ENCODE measurements around the gene SULF2. TPM values are rescaled to one million over a fixed set of nuclear protein-coding genes. Genes with fewer than 3 reads are reported as not detected.

Gene SULF2
- total and polyA plus RNA-seq, 2 of the 4 experiments (the other 2 are of a cell fraction), result 0.54 to 0.77 TPM

GRCh38 chr20:47652301-47652700 lies 133.0 kb downstream of the SULF2 start:
- H3K4me3 ChIP-seq (ENCODE audit: insufficient read depth, low read depth, low read length), result no peak overlapping the region
- no peak overlapping the region for H3K9ac ChIP-seq (ENCODE audit: low read depth, low read length)
- no CpG with 5 or more reads among the region's 3 CpGs for WGBS, 2 experiments (ENCODE audit: extremely low coverage in 2 of 2, insufficient read length in 1 of 2)
- no peak overlapping the region for H3K18ac ChIP-seq (ENCODE audit: low read depth, low read length)
- H4K20me1 ChIP-seq (ENCODE audit: insufficient read depth, low read length), result no peaks in the 10 kb centered on the region
- H4K91ac ChIP-seq (ENCODE audit: insufficient read depth, low read depth, low read length), result no peak overlapping the region
- in situ Hi-C loops (cut with MboI; ENCODE audit: low sequenced_read_pairs), result loop anchor here (25.0 kb wide), 1 partner anchor 1260 kb away; the partner anchor contains the start of gene ARFGEF2
- H3K14ac ChIP-seq (replicated peaks; ENCODE audit: low read depth, low read length), result no peak overlapping the region
- intact Hi-C loops (cut with micrococcal nuclease), result no loop called here
- ATAC-seq (ENCODE audit: low read depth), result no peak
- no peak overlapping the region for H2BK20ac ChIP-seq (ENCODE audit: low read depth, low read length)
- no peak overlapping the region for H2BK120ac ChIP-seq (ENCODE audit: low read depth, low read length)
- no peak overlapping the region for H4K5ac ChIP-seq (ENCODE audit: low read depth, low read length)
- BruUV-seq (replicated peaks), result no TSS peak
- no peak overlapping the region for H2AFZ ChIP-seq (replicated peaks; ENCODE audit: low read length, poor library complexity)
- H3K9me3 ChIP-seq (ENCODE audit: control insufficient read depth, insufficient read depth, low read length), result no peaks in the 10 kb centered on the region
- H3K27ac ChIP-seq (ENCODE audit: insufficient read depth, low read length), result no peak overlapping the region
- dilution Hi-C loops (cut with HindIII; ENCODE audit: low sequenced_read_pairs, unreplicated experiment), result no loop called here
- no peak overlapping the region for H3K4me2 ChIP-seq (ENCODE audit: low read depth, low read length)
- H3K4me1 ChIP-seq (ENCODE audit: control insufficient read depth, insufficient read depth, low read length), result no peaks in the 10 kb centered on the region
- no peak overlapping the region for H3K4ac ChIP-seq (ENCODE audit: low read depth, low read length)
- H3K36me3 ChIP-seq (ENCODE audit: control insufficient read depth, insufficient read depth, low read length), result peaks cover 32% of the 10 kb centered on the region
- H3K9me1 ChIP-seq (ENCODE audit: insufficient read depth, low read length), result no peaks in the 10 kb centered on the region
- no peaks in the 10 kb centered on the region for H3K27me3 ChIP-seq (ENCODE audit: control insufficient read depth, insufficient read depth, low read length)
- no peaks in the 10 kb centered on the region; a peak in 1 of 4 replicates for H3K79me1 ChIP-seq (ENCODE audit: low read depth in 1 of 2, low read length in 2 of 2)
- ChIA-PET POLR2A (ENCODE audit: unreplicated experiment) (no interaction called here), CTCF (no interaction called here)
- no peak overlapping the region for H2BK15ac ChIP-seq (ENCODE audit: low read depth, low read length)
- H4K8ac ChIP-seq (ENCODE audit: low read depth in 2 of 2, low read length in 2 of 2), result no peak overlapping the region
- no peak overlapping the region for H2AK9ac ChIP-seq (replicated peaks; ENCODE audit: low read depth, low read length, poor library complexity)
- no peak overlapping the region for H2AK5ac ChIP-seq (ENCODE audit: low read depth, low read length)
- no peak overlapping the region for H3K56ac ChIP-seq (ENCODE audit: extremely low read depth, insufficient read depth, low read length)
- no peak overlapping the region for H2BK5ac ChIP-seq (ENCODE audit: low read depth, low read length, poor library complexity, severe bottlenecking)
- DNase-seq, result no peak
- no peak overlapping the region for H3K23ac ChIP-seq (ENCODE audit: low read depth, low read length)
- TF ChIP-seq SMC3 (IDR thresholded peaks at IDR 0.05; ENCODE audit: low read depth, low read length) (no peak), CEBPB (IDR thresholded peaks at IDR 0.05; ENCODE audit: low read depth, low read length) (no peak), MXI1 (IDR thresholded peaks at IDR 0.05; ENCODE audit: borderline replicate concordance, low read depth, low read length) (no peak), POLR2A (IDR thresholded peaks at IDR 0.05; ENCODE audit: low read depth, low read length) (no peak), FOS (IDR thresholded peaks at IDR 0.05; ENCODE audit: low read depth, low read length) (no peak), MAFK (IDR thresholded peaks at IDR 0.05; ENCODE audit: low read depth, low read length) (no peak), RAD21 (IDR thresholded peaks at IDR 0.05; ENCODE audit: low read length) (no peak), RFX5 (IDR thresholded peaks at IDR 0.05; ENCODE audit: low read depth, low read length) (no peak), RCOR1 (IDR thresholded peaks at IDR 0.05; ENCODE audit: insufficient replicate concordance, low read length) (no peak), MAZ (IDR thresholded peaks at IDR 0.05; ENCODE audit: borderline replicate concordance, low read depth, low read length) (no peak), BHLHE40 (IDR thresholded peaks at IDR 0.05; ENCODE audit: low read depth, low read length) (no peak), NFE2L2 (IDR thresholded peaks at IDR 0.05; ENCODE audit: low read depth, low read length) (no peak), CHD1 (IDR thresholded peaks at IDR 0.05; ENCODE audit: low read depth, low read length) (no peak)
- TF ChIP-seq, protein P1, sequence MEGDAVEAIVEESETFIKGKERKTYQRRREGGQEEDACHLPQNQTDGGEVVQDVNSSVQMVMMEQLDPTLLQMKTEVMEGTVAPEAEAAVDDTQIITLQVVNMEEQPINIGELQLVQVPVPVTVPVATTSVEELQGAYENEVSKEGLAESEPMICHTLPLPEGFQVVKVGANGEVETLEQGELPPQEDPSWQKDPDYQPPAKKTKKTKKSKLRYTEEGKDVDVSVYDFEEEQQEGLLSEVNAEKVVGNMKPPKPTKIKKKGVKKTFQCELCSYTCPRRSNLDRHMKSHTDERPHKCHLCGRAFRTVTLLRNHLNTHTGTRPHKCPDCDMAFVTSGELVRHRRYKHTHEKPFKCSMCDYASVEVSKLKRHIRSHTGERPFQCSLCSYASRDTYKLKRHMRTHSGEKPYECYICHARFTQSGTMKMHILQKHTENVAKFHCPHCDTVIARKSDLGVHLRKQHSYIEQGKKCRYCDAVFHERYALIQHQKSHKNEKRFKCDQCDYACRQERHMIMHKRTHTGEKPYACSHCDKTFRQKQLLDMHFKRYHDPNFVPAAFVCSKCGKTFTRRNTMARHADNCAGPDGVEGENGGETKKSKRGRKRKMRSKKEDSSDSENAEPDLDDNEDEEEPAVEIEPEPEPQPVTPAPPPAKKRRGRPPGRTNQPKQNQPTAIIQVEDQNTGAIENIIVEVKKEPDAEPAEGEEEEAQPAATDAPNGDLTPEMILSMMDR (conservative IDR thresholded peaks at IDR 0.05; ENCODE audit: low read depth, low read length), result no peak
- TF ChIP-seq, protein P2, sequence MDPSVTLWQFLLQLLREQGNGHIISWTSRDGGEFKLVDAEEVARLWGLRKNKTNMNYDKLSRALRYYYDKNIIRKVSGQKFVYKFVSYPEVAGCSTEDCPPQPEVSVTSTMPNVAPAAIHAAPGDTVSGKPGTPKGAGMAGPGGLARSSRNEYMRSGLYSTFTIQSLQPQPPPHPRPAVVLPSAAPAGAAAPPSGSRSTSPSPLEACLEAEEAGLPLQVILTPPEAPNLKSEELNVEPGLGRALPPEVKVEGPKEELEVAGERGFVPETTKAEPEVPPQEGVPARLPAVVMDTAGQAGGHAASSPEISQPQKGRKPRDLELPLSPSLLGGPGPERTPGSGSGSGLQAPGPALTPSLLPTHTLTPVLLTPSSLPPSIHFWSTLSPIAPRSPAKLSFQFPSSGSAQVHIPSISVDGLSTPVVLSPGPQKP (IDR thresholded peaks at IDR 0.05; ENCODE audit: borderline replicate concordance, low read depth, low read length), result no peak
- TF ChIP-seq, protein P3, sequence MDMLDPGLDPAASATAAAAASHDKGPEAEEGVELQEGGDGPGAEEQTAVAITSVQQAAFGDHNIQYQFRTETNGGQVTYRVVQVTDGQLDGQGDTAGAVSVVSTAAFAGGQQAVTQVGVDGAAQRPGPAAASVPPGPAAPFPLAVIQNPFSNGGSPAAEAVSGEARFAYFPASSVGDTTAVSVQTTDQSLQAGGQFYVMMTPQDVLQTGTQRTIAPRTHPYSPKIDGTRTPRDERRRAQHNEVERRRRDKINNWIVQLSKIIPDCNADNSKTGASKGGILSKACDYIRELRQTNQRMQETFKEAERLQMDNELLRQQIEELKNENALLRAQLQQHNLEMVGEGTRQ (IDR thresholded peaks at IDR 0.05; ENCODE audit: low read depth, low read length), result no peak

All from IMR-90 (cell line).